Right cardiac atrium (tissue), 5 donors: ENCODE results near the gene VPS45. TPM values are rescaled to one million over a fixed set of nuclear protein-coding genes. Genes with fewer than 3 reads are reported as not detected.
"Not testable (repeated sequence)": the region's sequence is repeated elsewhere in the genome, so short reads cannot be mapped to it uniquely, and the experiment has no call there.

Source experiments
- ATAC-seq, 2 donors: fragments of 200-7000 bp; cut with Tn5 transposase; one replicate each; pipeline versions ENCODE4 v1.8.0 to v1.9.1; 2020; ENCODE audit warnings: moderate library complexity in 2 of 2, mild to moderate bottlenecking in 1 of 2
- DNase-seq, 3 donors: peaks; one replicate each; pipeline ENCODE4 v3.0.0-alpha.2; 2020
- H3K27ac ChIP-seq: one replicate; pipeline ENCODE4 v1.5.1; 2013; ENCODE audit warnings: mild to moderate bottlenecking, low read length, control low read depth, moderate library complexity
- H3K27me3 ChIP-seq: one replicate; pipeline ENCODE4 v1.6.1; 2013; ENCODE audit not compliant: control insufficient read depth, insufficient read depth
- H3K4me1 ChIP-seq: one replicate; pipeline ENCODE4 v1.6.1; 2013; ENCODE audit warnings: low read length; ENCODE audit not compliant: control insufficient read depth, insufficient read depth
- H3K4me3 ChIP-seq: one replicate; pipeline ENCODE4 v1.5.1; 2013; ENCODE audit warnings: low read length, control low read depth
- H3K9me3 ChIP-seq: one replicate; pipeline ENCODE4 v1.6.1; 2013; ENCODE audit warnings: low read length; ENCODE audit not compliant: control insufficient read depth
- WGBS: extraction: QIAGEN DNeasy Blood & Tissue Kit; methylation state at CpG from one replicate; pipeline ENCODE4 v1.1.7; 2013; 5-methylcytosine and 5-hydroxymethylcytosine counted together
- intact Hi-C, 4 donors: fragments of 100-400 bp; cut with DNase I; formaldehyde crosslinking; loops; one replicate each; pipeline versions ENCODE4 v1.11.0 to v1.14.0; 2022 to 2023
- polyA plus RNA-seq: library from polyadenylated mRNA; stranded (reverse); fragments of 200-250 nt; gene quantifications from one replicate; pipeline ENCODE4 v1.2.3, GENCODE V29; 2013
- total RNA-seq, 4 donors: library from RNA; stranded (reverse); fragmentation: NEBNext Ultra II Directional; extraction: Animal tissue kit (Norgen Biotek cat#: 25700); gene quantifications; one replicate each; pipeline ENCODE4 v1.2.1, GENCODE V29; 2021
- donor health status: healthy with polysubstance abuse.
- donor health status: DM: no; HTN: yes; CAD: no.
- donor health status: DM: no; HTN: no; CAD: no.
- donor health status: DM: no; HTN: yes; CAD: no; lungs with severe emphysema.
- donor health status: DM: yes; HTN: yes; CAD: no.

VPS45 gene
- total and polyA plus RNA-seq, 5 donors, result 40.0 to 54.3 (median 47.3) TPM

DNA sequence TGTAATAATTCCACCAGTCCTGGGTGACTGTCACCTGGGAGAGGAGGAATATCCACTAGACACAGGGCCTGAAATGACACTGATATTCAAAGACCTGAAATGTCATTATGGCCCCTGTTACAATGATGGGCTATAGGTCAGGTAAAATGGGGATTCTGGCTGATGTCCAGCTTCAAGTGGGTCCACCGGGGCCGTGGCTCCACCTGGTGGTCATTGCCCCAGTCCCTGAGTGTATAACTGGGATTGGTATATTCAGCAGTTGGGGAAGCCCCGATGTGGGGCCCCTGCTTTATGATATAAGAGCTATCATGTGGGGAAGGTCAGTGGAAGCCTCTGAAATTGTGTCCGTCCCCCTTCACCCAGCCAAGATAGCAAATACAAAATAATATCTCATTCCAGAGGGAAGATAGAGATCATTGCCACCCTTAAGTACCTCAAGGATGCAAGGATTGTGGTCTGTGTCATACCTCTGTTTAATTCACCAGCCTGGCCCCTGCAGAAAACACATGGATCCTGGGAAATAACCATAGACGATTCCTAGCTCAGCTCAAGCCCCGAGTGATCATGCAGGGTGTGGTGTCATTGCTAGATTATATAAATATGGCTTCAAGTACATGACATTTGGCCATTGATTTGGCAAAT lies 101.5 kb downstream of the VPS45 start:
- WGBS, result 14% methylated on average over 6 of the region's 6 CpGs
- no peak overlapping the region for H3K27ac ChIP-seq
- DNase-seq, result peak; percentile 66 to 87 (median 84)
- H3K4me3 ChIP-seq, result no peak overlapping the region
- H3K4me1 ChIP-seq, result peaks cover 3% of the 10 kb centered on the region
- intact Hi-C loops, result loop anchor here (2.0 to 10.0 kb wide), 6 partner anchors 92 to 207 kb away; no protein-coding TSS in a partner anchor
- H3K27me3 ChIP-seq, result no peaks in the 10 kb centered on the region
- ATAC-seq, result peak; percentile 57 to 70
- H3K9me3 ChIP-seq, result no peaks in the 10 kb centered on the region

DNA sequence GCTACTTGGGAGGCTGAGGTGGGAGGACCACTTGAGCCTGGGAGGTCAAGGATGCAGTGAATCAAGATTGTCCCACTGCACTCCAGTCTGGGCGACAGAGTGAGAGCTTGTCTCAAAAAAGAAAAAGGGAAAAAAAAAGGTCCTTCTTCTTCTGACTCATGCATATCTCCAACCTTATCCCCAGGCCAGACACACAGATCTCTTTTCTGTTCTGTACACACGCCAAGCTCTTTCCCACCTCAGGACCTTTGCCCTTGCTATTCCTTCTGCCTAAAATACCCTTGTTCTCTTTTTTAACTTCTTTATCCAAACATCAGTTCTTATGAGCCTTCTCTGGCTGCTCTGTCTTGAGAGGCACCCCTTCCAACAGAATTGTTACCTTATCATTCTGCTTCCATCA lies 104.2 kb downstream of the VPS45 start:
- Histone ChIP-seq H3K27ac (no peak overlapping the region), H3K4me3 (no peak overlapping the region), H3K9me3 (no peaks in the 10 kb centered on the region), H3K27me3 (no peaks in the 10 kb centered on the region), H3K4me1 (no peaks in the 10 kb centered on the region)
- DNase-seq, result no peak
- intact Hi-C loops, result no loop called here
- no peak for ATAC-seq
- 81% methylated on average over 2 of the region's 2 CpGs for WGBS

DNA sequence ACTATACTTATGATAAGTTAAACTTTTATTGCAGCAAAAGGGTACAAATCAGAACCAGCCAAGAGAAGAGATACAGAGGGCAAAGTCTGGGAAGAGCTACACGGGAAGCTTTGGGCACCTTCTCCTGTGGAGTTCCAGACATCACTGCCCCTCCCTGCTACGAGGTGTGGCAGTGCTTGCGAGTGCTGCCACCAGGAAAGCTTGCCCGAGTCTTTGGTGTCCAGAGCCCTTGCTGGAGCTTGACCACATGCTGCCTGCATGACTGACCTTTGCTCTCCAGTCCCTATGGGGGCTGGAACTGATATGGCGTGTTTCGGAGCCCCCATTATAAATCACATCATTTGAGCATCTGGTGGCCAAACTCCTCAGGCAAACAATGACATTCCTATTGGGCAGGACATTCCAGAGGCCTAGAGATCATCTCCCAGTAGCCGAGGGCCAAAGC lies 105.6 kb downstream of the VPS45 start:
- intact Hi-C loops, result no loop called here
- DNase-seq, result no peak
- 69% methylated on average over 7 of the region's 7 CpGs for WGBS

DNA sequence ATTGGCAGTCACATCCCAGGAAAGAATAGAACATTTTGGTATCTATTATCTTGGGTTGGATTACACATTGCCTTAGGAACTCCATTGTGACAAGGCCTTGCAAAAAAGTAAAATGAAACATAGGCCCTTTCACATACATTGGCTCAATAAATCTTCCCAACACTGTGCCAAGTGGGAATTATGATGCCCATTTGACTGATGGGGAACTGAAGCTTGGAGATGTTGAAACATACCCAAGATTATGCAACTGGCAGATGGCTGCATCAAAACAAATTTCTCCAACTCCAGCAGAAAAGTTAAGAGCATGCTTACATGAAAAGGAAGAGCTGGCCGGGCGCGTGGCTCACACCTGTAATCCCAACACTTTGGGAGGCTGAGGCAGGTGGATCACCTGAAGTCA lies 109.0 kb downstream of the VPS45 start:
- no peak overlapping the region for H3K4me3 ChIP-seq
- intact Hi-C loops, result no loop called here
- H3K27me3 ChIP-seq, result no peaks in the 10 kb centered on the region
- ATAC-seq, result no peak
- no peaks in the 10 kb centered on the region for H3K9me3 ChIP-seq
- no peaks in the 10 kb centered on the region for H3K4me1 ChIP-seq
- 78% methylated on average over 3 of the region's 3 CpGs for WGBS
- H3K27ac ChIP-seq, result no peak overlapping the region
- DNase-seq, result no peak

More for the DNA sequence above, 105.6 kb downstream of the VPS45 start:
- ATAC-seq, result no peak
- no peaks in the 10 kb centered on the region for H3K9me3 ChIP-seq
- H3K4me3 ChIP-seq, result no peak overlapping the region
- no peaks in the 10 kb centered on the region for H3K4me1 ChIP-seq
- no peaks in the 10 kb centered on the region for H3K27me3 ChIP-seq
- H3K27ac ChIP-seq, result no peak overlapping the region

DNA sequence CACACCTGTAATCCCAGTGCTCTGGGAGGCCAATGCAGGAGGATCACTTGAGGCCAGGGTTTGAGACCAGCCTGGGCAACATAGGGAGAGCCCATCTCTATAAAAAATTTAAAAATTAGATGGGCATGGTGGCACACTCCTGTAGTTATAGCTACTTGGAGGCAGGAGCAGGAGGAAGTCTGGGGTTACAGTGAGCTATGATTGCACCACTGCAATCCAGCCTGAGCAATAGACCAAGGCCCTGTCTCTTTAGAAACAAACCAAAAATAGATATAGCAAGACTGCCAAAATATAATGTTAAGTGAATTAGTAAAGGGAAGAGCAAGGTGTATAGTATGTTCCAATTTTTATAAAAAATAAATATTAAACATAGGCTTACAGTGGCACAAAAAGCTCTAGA lies 111.0 kb downstream of the VPS45 start:
- Histone ChIP-seq H3K27ac (no peak overlapping the region), H3K27me3 (no peaks in the 10 kb centered on the region), H3K4me3 (no peak overlapping the region), H3K9me3 (no peaks in the 10 kb centered on the region), H3K4me1 (no peaks in the 10 kb centered on the region)
- DNase-seq, result no peak
- intact Hi-C loops, result no loop called here
- no peak for ATAC-seq

DNA sequence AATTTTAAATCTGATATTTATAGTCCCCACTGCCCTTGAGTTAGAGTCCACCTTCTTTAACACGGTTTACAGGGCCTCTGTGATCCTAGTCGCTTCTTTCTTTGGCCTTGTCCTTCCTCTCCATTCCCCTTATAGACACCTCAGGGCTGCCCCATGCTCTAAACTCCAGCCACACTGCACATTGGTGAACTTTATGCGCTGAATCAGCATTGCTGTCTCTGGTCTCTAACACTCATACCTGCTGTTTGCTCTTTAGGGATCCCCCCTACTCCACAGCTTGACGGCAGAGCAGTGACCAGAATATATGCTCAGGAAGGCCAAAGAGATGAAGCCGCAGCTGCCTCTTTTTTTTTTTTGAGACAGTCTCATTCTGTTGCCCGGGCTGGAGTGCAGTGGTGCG lies 112.3 kb downstream of the VPS45 start:
- H3K4me3 ChIP-seq, result no peak overlapping the region
- ATAC-seq (no peak), DNase-seq (no peak)
- no peaks in the 10 kb centered on the region for H3K4me1 ChIP-seq
- H3K27me3 ChIP-seq, result no peaks in the 10 kb centered on the region
- no peaks in the 10 kb centered on the region for H3K9me3 ChIP-seq
- intact Hi-C loops, result no loop called here
- H3K27ac ChIP-seq, result no peak overlapping the region
- 93% methylated on average over 7 of the region's 7 CpGs for WGBS

DNA sequence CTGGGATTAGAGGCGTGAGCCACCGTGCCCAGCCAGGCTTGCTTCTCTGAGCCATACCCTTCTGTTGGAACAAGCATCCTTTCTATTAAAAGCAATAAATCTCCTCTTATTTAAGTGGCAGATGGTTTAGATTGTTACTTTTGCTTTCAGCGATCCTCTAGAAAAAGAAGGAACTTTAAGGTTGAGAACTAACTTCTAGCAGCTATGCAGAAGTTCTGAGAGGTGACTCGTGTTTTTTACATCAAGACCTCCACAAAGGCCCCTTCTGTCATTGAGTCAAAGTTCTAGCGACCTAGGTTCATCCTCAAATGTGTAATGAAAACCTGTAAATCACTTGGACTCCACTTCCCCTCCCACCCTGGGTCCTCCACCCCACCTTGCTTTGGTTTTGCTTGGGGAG lies 112.9 kb downstream of the VPS45 start:
- intact Hi-C loops, result no loop called here
- ATAC-seq, result no peak
- DNase-seq, result no peak
- Histone ChIP-seq H3K4me3 (no peak overlapping the region), H3K4me1 (no peaks in the 10 kb centered on the region), H3K9me3 (no peaks in the 10 kb centered on the region), H3K27me3 (no peaks in the 10 kb centered on the region), H3K27ac (no peak overlapping the region)
- 64% methylated on average over 5 of the region's 5 CpGs for WGBS

DNA sequence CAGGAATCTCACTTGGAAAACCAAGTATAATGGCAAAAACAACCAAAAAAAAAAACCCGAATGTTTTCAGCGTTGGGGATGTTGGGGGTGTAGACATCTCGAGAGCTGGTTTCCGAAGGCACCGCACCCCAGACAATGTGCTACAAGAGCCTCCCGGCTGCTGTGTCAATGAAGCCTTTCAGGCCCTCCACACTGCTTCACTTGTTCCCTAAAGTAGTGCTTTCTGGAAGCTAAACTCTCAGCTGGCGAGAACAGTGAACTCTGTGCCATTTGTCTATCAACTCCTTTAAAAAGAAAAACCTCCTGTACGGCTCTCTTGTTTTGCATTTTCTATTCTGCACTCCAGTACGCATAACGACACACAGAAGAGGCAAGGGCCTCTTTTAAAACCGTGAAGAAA lies 114.7 kb downstream of the VPS45 start:
- Histone ChIP-seq H3K27me3 (no peaks in the 10 kb centered on the region), H3K27ac (no peak overlapping the region), H3K4me1 (no peaks in the 10 kb centered on the region), H3K9me3 (no peaks in the 10 kb centered on the region), H3K4me3 (no peak overlapping the region)
- WGBS, result 85% methylated on average over 11 of the region's 11 CpGs
- no peak for ATAC-seq
- DNase-seq, result no peak
- intact Hi-C loops, result no loop called here

DNA sequence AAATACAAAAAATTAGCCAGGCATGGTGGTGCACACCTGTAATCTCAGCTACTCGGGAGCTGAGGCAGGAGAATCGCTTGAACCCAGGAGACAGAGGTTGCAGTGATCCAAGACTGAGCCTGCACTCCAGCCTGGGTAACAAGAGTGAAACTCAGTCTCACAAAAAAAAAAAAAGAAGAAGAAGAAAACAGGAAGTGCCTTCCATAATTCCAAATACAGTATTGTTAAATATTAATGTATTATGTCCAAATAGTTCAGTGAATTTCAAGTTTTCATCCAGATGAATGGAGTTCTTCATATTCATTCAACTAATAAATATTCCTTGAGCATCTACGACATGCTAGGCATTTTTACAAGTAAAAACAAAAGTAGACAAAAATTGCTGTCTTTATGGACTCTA lies 115.5 kb downstream of the VPS45 start:
- H3K27me3 ChIP-seq, result no peaks in the 10 kb centered on the region
- H3K4me1 ChIP-seq, result no peaks in the 10 kb centered on the region
- intact Hi-C loops, result no loop called here
- 80% methylated on average over 3 of the region's 3 CpGs for WGBS
- no peak overlapping the region for H3K4me3 ChIP-seq
- DNase-seq (no peak), ATAC-seq (no peak)
- H3K27ac ChIP-seq, result no peak overlapping the region
- H3K9me3 ChIP-seq, result no peaks in the 10 kb centered on the region

DNA sequence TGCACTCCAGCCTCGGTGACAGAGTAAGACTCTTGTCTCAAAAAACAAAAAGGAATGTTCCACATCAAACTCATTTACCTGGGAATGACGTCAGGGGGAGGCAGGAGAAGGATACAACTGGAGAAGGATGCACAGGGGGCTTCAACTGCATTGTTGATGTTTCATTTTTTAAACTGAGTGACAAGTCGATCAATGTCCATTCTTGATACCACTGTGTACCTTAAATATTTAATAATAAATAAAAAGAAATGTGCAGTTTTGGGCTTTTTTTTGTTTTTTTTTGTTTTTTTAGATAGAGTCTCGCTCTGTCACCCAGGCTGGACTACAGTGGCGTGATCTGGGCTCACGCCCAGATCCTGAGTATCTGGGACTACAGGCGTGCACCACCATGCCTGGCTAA lies 117.9 kb downstream of the VPS45 start:
- Histone ChIP-seq H3K27ac (no peak overlapping the region), H3K4me1 (no peaks in the 10 kb centered on the region), H3K4me3 (no peak overlapping the region), H3K27me3 (no peaks in the 10 kb centered on the region), H3K9me3 (no peaks in the 10 kb centered on the region)
- DNase-seq (no peak), ATAC-seq (no peak)
- 90% methylated on average over 7 of the region's 7 CpGs for WGBS
- intact Hi-C loops, result loop anchor here in 1 of 4 donors (5.0 kb wide), 1 partner anchor 113 kb away; no protein-coding TSS in a partner anchor

DNA sequence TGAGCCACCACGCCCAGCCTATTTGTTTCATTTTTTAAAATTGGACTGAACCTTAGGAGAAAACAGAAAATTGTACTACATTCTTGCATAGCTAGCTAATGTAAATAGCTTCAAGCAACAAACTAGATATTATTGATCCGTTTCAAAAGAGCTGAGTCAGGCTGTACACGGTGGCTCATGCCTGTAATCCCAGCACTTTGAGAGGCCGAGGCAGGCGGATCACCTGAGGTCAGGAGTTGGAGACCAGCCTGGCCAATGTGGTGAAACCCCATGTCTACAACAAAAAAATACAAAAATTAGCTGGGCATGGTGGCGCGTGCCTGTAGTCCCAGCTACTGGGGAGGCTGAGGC lies 118.8 kb downstream of the VPS45 start:
- not testable (repeated sequence) for DNase-seq, H3K27me3 ChIP-seq, H3K4me1 ChIP-seq, ATAC-seq, H3K4me3 ChIP-seq, H3K9me3 ChIP-seq, H3K27ac ChIP-seq
- WGBS, result 87% methylated on average over 7 of the region's 7 CpGs
- intact Hi-C loops, result loop anchor here in 1 of 4 donors (5.0 kb wide), 1 partner anchor 114 kb away; no protein-coding TSS in a partner anchor
